CD4-positive, alpha-beta T cell treated with Interleukin-6 for 4 hours (primary cell): ENCODE data around the gene ELOVL1.
A peak's percentile ranks its signal among the peaks of the same experiment; 100 is the strongest.
"Not testable (repeated sequence)": the region's sequence is repeated elsewhere in the genome, so short reads cannot be mapped to it uniquely, and the experiment has no call there.

Source experiments
- DNase-seq: peaks from one replicate; pipeline ENCODE4 v3.0.0-alpha.2; 2020; ENCODE audit warnings: mixed read lengths

The ELOVL1 gene

DNA sequence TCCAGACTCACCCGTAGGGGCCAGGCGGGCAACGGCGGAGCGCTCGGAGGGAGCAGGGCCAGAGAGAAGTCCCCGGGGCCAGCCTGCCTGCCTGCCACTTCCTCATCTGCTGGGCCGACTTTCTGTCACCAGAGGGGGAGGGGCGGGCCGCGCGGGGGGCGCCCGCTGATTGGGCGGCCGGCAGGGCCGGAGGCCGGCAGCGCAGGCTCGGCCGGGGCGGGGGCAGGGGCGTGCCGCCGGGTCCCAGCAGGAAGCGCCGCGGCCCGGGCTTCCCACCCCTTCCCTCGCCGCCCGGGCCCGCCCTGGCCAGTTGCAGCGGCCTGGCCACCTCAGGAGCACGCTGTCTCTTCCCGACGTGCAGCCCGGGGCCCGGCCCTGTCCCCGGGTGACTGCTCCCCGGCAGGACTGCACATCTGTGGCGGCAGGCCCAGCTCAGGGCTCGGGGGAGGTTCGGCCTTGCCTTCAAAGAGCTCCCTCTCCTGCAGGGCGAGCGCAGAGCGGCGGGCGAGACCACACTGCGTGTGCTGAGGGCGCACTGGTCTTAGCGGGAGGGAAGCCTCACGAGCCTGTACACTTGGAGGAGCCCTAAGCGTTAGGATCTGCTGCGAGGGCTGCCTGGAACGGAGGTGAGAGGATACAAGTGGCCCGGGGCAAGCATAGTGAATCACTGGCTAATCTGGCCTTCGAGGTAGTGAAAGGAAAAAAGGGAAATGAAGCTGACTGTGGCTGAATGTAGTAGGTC, at the start of gene ELOVL1:
Gene ELOVL1 (minus strand): TSS at position 108 of the 742 bp plus-strand sequence. CDS start 2,402 bp downstream, outside the sequence.
- DNase-seq = peak; percentile 93

- DNase-seq = no peak
Measured at GRCh38 chr1:43415901-43416300, 48.1 kb upstream of the ELOVL1 start.

GRCh38 chr1:43414634-43415223, 46.9 kb upstream of the ELOVL1 start:
- DNase-seq = peak; percentile 74

DNA sequence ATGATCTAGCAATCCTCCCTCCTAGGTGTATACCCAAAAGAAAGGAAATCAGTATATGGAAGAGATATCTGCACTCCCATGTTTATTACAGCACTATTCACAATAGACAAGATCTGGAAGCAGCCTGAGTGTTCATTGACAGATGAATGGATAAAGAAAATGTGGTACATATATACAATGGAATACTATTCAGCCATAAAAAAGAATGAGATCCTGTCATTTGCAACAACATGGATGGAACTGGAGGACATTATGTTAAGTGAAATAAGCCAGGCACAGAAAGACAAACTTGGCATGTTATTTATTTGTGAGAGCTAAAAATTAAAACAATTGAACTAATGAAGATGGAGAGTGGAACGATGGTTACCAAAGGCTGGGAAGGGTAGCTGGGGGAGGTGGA, 45.6 kb upstream of the ELOVL1 start:
- DNase-seq = not testable (repeated sequence)

GRCh38 chr1:43410571-43410970, 42.8 kb upstream of the ELOVL1 start:
- no peak for DNase-seq

GRCh38 chr1:43405876-43406234, 38.0 kb upstream of the ELOVL1 start:
- no peak for DNase-seq

DNA sequence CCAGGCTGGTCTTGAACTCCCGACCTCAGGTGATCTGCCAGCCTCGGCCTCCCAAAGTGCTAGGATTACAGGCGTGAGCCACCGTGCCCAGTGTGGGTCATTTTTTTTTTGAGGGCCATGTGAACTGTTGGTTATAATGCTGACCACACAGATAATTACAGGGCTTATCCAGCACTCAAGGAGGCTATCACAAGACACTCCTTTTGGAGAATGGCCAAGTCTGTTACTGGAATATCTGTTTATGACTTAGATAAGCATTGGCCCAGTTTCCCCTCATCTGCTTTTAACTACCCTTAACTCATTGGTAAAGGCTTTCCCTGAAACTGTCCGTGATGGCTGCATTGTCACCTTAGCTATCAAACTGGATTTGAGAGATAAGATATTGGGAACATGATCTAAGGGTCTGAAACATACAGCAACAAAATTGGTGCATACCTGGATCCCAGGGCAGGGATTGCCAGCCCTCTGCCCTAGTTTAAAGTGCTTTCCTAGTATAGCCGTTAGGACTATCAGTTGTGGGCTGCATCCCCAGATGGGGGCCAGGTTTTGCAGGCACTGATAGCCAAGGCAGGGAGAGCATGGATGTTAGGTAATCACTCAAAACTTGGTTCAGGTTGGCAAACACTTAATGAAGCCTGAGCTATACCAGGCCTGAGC, 37.5 kb upstream of the ELOVL1 start:
- no peak for DNase-seq

DNA sequence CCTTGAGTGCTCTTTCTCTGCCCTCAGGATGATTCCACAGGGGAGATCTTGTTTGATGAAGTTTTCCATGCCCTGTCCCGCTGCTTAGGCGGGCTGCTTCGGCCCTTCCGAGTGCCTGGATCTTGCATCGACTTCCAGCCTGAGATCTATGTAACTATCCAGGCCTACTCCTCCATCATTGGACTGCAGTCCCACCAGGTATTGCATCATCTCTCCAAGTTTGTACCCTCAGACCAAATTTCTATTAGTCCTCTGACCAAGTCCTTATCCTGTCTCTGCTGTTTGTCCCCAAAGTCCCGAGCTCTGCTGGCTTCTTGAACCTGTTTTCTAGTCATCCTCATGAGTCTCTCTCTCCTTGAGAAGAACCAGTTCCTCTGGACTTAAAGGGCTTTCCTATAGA, 36.5 kb upstream of the ELOVL1 start:
- no peak for DNase-seq

GRCh38 chr1:43402089-43402865, 34.5 kb upstream of the ELOVL1 start:
- DNase-seq = no peak

DNA sequence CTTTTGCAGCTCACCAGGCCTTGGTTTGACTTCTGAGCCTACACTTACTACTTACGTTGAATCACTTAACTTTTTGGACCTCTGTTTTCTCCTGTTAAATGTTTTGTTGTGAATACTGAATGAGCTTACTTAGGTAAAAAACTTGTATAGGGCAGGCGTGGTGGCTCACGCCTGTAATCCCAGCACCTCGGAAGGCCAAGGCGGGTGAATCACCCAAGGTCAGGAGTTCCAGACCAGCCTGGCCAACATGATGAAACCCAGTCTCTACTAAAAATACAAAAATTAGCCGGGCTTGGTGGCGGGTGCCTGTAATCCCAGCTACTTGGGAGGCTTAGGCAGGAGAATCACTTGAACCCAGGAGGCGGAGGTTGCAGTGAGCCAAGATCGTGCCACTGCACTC, 32.6 kb upstream of the ELOVL1 start:
- not testable (repeated sequence) for DNase-seq

- no peak for DNase-seq
Measured at GRCh38 chr1:43398227-43398626, 30.4 kb upstream of the ELOVL1 start.

DNA sequence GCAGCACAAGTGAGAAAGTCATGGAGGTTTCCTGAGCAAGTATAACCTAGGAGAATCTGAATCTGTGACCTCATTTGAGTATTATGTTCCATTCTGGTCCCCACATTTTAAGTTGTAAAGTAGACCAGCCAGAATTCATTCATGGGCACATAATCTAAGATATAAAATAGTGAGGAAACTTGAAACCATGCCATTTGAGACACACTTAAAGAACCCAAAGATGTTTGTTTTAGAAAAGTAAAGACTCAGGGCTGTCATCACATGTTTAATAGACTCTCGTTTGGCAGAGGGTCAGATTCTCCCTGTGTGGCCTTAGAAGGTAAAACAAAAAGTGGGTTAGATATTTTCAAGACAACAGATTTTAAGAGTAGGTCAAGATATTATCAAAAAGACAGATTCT, 28.2 kb upstream of the ELOVL1 start:
- DNase-seq = no peak

GRCh38 chr1:43395523-43395922, 27.7 kb upstream of the ELOVL1 start:
- no peak for DNase-seq

- DNase-seq = no peak
Measured at GRCh38 chr1:43392702-43393101, 24.9 kb upstream of the ELOVL1 start.

- DNase-seq = peak; percentile 95
Measured at GRCh38 chr1:43389326-43390313, 21.8 kb upstream of the ELOVL1 start, which contains the start of the genes MED8 and SZT2. Gene MED8, minus strand, starts transcription at chr1:43389800. Its CDS starts 36 bp downstream, at chr1:43389764. Gene SZT2, plus strand, starts transcription at chr1:43389899. Its CDS starts 70 bp downstream, at chr1:43389969.

DNA sequence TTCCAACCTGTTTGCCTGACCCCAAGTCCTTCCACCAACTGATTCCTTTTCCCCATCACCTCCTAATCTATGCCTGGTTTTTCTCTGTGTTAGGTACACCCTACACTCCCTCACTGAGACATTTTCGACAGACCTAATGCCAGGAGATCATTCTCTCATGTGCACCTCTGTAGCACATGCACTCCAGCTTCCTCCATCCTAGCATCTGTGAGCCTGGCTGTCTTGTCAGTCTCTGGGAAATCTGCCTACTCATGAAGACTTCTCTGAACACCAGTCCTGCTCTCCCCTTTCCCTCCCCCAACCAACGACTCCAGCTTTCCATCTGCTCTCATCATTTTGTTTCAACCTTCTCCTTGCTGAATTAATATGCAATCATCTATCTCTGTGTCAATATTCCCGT, 20.8 kb upstream of the ELOVL1 start:
- no peak for DNase-seq

DNA sequence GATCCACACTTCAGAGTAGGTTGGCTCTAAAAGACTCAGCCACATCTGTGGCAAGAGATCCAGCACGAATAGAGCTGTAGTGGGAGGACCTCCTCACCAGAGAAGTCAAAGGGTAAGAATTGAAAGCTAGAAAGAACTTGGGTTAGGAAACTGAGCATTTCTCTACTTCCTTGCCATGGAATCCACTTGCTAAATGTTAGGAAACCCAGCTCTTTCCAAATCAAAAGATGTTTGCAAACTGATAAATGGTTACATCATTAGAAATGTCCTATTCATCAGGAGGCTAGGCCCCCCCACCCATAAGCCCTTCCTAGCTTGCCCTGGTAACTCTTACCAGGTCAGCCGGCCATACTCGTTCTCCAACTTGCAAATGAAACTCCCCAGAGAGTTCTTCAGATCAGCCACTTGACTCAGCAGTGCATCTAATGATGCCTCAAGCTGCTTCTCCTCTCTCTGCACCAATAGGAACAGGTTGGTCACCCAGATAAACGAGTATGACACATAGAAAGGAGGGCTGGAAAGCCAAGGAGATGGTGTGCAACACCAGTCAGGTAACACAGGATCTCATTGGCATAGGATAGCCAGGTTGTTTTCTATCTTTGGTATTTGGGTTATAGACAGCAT, 20.3 kb upstream of the ELOVL1 start:
- no peak for DNase-seq

- DNase-seq = no peak
Measured at GRCh38 chr1:43386676-43387075, 18.9 kb upstream of the ELOVL1 start.

DNA sequence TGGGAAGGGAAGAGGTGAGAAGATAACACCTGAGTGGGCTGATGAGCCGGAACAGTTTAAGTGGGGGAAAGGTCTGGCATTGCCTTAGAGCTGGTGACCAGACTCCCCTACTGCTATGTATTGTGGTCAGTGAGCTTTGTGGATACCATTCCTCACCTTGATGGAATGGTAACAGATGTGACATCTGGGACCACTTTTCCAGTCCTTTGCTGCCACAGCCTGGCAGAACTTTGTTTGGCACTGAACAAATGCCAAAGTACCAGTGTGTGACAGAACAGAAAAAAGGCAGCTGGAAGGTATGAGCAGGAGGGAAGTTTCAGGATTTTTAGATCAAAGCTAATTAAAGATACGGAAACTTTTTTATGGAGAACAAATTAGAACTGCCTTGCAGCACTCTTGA, 15.6 kb upstream of the ELOVL1 start:
- DNase-seq = peak; percentile 9

DNA sequence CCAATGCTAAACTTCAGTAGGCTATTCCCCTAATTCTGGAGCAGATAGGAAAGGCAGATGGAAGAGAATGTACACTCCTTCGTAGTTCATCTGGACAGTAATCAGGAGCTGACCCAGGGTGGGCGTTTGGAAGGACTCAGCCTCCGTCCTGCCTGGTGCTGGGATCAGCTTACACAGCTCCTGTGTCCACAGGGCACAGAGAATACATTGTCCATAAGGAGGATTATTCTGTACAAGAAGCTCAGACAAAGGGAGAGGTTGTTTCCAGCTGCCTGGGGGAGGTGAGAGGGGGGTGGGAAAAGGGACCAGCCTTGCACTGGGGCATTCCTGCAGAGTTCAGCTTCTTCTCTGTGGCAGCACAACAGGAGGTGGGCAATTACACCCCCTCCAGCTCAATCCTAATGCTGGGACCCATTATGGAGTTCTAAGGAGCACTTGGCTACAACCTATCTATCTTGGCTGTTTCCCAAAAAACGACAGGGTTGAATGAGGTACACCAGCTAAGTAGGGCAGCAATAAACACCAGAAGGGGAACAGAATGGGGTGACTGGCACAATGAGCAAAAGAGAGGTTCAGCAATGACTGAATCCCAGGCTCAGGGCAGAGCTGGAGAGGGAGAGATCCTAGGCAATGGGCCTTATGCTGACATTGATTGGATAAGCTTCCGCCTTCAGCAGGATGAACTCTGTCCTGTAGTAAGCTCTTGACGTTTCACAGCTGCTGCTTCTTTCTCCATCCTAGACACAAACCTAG, 14.4 kb upstream of the ELOVL1 start:
- no peak for DNase-seq

GRCh38 chr1:43381612-43382011, 13.8 kb upstream of the ELOVL1 start:
- DNase-seq = no peak
